HS-27A (cell line): ENCODE results near the gene ATP5MG.

Experiments
- DNase-seq: peaks from one replicate; pipeline ENCODE4 v3.0.0-alpha.2; 2012; ENCODE audit warnings: low read depth, missing footprints

The ATP5MG gene

GRCh38 chr11:118442908-118443589 is 41.6 kb downstream of the ATP5MG start:
- DNase-seq, result no peak

GRCh38 chr11:118443590-118444218 is 42.3 kb downstream of the ATP5MG start:
- DNase-seq, result no peak

- DNase-seq, result no peak
These were observed 46.0 kb downstream of the ATP5MG start for GRCh38 chr11:118447423-118447822.

- DNase-seq, result no peak
These were observed 46.9 kb downstream of the ATP5MG start for GRCh38 chr11:118448294-118448693.

GRCh38 chr11:118449316-118449918 is 48.0 kb downstream of the ATP5MG start:
- no peak for DNase-seq

GRCh38 chr11:118450451-118450850 is 49.0 kb downstream of the ATP5MG start:
- no peak for DNase-seq
